Vagina (tissue), 2 donors: ENCODE measurements around the gene RBM4.

ENCODE experiments used
- CTCF ChIP-seq, 3 experiments: fragments of 450-650 bp in 2 of 3; fragments of 200-600 bp in 1 of 3; sonication (generic) in 1 of 3; IDR thresholded peaks; one replicate each; pipeline ENCODE4 v1.5.1; 2017 to 2019; ENCODE audit warnings: antibody characterized with exemption in 3 of 3, mild to moderate bottlenecking in 2 of 3, moderate library complexity in 2 of 3
- POLR2A ChIP-seq, 2 donors: fragments of 450-650 bp; IDR thresholded peaks; one replicate each; pipeline ENCODE4 v1.6.1; 2017; ENCODE audit warnings: antibody characterized with exemption in 2 of 2, mild to moderate bottlenecking in 2 of 2, moderate library complexity in 2 of 2

DNA sequence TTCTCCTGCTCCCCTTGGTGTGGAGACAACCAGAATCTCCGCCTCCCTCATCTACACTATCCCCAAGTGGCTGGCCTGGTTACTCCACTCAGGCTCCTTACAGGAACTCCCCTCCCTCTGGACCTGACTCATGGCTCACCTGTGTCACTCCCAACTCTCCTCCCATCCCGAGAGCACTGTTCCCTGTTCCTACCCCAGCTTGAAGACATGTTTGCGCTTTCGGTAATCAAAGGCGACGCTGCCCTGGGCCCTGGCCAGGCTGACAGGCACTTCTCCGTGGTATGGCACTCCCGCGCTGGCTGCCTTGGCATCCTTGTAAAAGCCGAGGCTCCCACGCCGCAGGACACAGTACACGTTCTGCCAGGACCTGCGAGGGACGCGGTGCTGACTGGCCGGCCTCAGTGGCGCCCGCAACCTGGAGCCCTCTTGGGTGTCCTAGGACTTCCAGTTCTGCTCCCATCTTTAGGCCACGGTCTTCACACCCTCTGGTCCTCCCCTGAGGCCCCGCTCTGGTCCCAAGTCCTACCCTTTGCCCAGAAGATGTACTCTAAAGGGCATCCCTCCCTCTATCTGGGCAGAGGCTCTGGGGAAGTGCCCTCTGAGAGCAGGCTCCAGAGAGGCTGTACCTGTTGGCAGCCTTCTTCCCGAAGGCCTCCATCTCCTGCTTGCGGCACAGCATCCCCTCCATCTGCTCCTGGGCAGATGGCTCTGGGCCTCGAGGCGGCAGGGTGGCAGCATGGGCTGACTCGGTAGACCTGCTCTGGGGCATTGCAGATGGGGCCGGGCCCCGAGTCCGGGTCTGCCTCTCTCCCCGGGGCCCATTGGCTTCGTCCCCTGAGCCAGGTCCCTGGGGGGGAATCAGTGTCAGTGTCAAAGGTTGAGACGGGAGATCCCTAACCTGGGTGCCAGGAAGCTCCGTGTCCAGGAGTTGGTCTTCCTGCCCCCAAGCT lies 48.6 kb downstream of the RBM4 start:
- TF ChIP-seq CTCF (IDR thresholded peaks at IDR 0.05) (no peak), POLR2A (IDR thresholded peaks at IDR 0.05) (no peak)
